ENCODE measurements around the gene CDK19.
"Not testable (repeated sequence)": the region's sequence is repeated elsewhere in the genome, so short reads cannot be mapped to it uniquely, and the experiment has no call there.

The CDK19 gene

DNA sequence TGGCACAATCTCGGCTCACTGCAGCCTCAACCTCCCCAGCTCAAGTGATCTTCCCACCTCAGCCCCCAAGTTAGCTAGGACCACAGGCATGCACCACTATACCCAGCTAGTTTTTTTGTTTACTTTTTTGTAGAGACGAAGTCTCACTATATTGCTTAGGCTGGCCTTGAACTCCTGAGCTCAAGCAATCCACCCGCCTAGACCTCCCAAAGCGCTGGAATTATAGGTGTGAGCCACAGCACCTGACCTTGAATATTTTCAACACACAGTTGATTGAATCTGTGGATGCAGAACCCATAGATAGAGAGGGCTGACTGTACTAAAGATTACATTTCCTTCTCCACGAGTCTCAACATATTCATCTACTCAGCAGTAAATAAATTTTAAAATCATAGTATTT lies 15.6 kb downstream of the CDK19 start:
- DNase-seq: no peak
- TF ChIP-seq POLR2A (IDR thresholded peaks at IDR 0.05; ENCODE audit: low read length) (no peak), GATA1 (IDR thresholded peaks at IDR 0.05; ENCODE audit: low read depth, low read length) (no peak)

DNA sequence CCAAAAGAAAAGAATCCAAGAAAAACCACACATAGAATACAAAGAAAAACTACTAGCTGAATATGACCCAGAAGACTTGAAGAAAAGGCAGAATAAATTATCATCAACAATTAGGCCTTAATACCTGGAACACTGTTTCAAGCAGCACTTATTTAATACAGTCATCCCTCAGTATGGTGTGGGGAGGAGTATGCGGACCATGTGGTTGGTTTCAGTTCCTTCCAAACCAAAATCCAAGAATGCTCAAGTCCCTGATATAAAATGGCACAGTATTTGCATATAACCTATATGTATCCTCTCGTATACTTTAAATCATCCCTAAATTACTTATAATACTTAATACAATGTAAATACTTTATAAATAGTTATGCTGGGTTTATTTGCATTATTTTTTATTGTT lies 16.1 kb downstream of the CDK19 start:
- TF ChIP-seq POLR2A (IDR thresholded peaks at IDR 0.05; ENCODE audit: low read length) (no peak), GATA1 (IDR thresholded peaks at IDR 0.05; ENCODE audit: low read depth, low read length) (no peak)
- no peak for DNase-seq

DNA sequence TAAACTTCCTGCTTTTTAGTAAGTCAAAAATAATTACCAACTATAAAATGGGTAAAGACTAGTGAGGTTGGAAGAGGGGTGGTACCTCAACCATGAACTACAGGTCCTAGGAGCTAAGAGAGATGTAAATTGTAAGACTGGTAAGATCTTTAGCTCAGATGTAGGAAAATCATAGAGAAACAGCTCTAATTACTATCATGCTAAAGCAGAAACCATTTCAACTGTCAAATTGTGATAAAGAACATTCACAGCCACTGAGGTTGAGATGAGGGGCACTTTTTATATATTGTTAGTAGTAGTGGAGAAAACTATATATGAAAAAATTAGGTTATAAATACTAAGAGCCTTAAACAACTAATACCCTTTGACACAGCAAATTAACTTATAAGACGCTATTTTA lies 20.0 kb downstream of the CDK19 start:
- TF ChIP-seq GATA1 (IDR thresholded peaks at IDR 0.05; ENCODE audit: low read depth, low read length) (no peak), POLR2A (IDR thresholded peaks at IDR 0.05; ENCODE audit: low read length) (no peak)
- peak in 1 of 2 experiments; percentile 32 for DNase-seq

DNA sequence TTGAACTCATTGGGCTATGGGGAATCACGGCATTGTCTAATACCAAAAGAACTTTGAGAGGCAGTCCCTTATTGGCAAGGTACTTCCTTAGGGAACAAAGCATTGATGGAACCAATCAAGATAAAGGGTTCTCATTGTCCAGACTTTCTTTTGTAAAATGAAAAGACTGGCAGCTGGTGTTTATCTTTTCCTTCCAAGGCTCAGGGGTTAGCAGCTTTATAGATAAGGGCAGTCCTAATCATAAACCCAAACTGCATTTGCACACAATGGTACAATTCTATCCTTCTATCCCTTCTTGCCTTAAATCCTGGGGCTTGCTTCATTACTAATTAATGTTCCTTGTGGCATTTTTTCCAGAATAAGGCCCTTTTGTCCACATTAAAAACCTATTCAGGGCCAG lies 28.6 kb downstream of the CDK19 start:
- TF ChIP-seq GATA1 (IDR thresholded peaks at IDR 0.05; ENCODE audit: low read depth, low read length): no peak
- TF ChIP-seq POLR2A (IDR thresholded peaks at IDR 0.05; ENCODE audit: low read length): no peak

DNA sequence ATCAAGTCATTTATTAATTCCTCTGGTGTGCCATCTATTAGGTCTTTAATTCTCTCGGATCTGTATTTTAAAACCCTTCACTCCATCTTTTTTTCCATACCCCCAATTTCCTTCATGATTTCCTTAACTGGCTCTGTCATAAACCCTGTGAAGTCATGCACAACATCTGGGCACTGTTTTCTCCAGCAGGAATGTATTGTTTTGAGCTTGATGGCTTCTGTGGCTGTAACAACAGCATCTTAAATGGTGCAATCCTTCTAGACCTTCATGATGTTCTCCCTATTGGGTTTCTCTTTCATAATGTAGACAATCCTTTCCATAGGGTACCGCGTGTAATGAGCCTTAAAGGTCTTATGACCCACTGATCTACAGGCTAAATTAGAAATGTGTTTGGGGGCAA lies 29.0 kb downstream of the CDK19 start:
- DNase-seq: no peak
- TF ChIP-seq POLR2A (IDR thresholded peaks at IDR 0.05; ENCODE audit: low read length): no peak
- TF ChIP-seq GATA1 (IDR thresholded peaks at IDR 0.05; ENCODE audit: low read depth, low read length): no peak

More for the DNA sequence above, 28.6 kb downstream of the CDK19 start:
- DNase-seq: peak in 1 of 2 experiments; percentile 40

DNA sequence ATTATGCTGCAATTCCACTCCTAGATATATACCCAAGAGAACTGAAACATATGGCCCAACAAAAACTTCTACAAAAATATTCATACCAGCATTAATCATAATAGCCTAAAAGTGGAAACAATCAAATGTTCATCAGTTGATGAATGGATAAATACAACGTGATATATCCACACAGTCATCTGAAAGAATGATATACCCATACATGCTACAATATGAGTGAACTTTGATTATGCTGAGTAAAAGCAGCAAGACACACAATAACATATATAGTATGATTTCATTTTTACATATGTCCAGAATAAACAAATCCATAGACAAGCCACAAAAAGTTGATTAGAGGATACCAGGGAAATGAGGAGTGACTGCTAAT lies 30.7 kb downstream of the CDK19 start:
- DNase-seq: no peak

DNA sequence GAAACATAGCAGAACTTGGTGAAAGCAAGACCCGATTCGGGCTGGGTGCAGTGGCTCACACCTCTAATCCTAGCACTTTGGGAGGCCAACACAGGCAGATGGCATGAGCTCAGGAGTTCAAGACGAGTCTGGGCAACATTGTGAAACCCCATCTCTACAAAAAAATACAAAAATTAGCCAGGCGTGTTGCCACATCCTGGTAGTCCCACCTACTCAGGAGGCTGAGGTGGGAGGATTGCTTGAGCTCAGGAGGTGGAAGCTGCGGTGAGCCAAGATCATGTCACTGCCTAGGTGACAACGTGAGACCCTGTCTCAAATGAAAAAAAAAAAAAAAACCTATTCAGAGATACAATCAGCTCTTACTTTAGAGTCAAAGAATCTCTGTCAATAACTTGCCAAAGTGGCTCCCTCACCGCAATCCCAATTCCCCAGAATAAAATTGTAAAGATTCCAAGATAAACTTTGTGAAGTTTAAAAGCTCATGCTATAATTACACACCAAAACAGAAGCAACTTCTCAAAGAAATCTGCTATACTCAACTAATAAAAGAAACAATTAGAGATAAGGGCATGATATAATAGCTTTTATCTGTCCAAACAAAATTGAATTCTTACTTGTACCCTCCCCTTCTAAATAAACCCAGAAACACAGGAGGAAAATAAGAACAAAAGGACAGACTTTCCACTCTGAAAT lies 33.6 kb downstream of the CDK19 start:
- TF ChIP-seq POLR2A (IDR thresholded peaks at IDR 0.05; ENCODE audit: low read length) (no peak), GATA1 (IDR thresholded peaks at IDR 0.05; ENCODE audit: low read depth, low read length) (no peak)
- no peak for DNase-seq

More for the DNA sequence above, 30.7 kb downstream of the CDK19 start:
- TF ChIP-seq GATA1 (IDR thresholded peaks at IDR 0.05; ENCODE audit: low read depth, low read length) (no peak), POLR2A (IDR thresholded peaks at IDR 0.05; ENCODE audit: low read length) (no peak)

DNA sequence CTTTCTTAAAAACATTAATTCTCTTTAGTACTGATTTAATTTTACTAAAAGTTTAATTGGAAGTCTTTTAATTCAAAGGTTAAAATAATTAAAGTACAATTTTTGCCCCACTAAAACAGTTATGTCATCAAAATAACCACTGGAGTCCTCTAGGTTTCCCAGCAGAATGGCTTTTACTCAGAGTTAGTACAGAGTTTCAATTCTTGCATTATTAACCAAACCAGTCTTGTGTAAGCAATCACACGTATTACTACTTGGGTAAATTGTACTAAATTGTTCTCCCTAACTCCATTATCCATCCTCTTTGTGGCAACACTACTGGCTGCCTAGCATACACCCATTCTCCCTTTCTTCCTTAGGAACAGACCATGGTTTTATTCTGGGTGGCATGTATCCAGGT lies 36.9 kb downstream of the CDK19 start:
- TF ChIP-seq POLR2A (IDR thresholded peaks at IDR 0.05; ENCODE audit: low read length) (no peak), GATA1 (IDR thresholded peaks at IDR 0.05; ENCODE audit: low read depth, low read length) (no peak)
- no peak for DNase-seq

DNA sequence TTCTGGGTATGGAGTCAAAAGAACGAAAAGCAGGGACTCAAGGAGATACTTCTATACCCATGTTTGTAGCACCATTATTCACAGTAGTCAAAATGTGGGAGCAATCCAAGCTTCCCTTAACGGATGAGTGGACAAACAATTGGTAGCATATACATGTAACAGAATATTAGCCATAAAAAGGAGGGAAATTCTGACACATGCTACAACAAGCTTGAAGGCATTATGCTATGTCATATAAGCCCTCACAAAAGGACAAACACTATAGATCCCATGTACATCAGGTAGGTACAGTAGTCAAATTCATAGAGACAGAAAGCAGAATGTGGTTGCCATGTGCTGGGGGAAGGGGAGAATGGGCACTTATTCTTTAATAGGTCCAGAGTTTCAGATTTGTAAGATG lies 37.6 kb downstream of the CDK19 start:
- TF ChIP-seq GATA1 (IDR thresholded peaks at IDR 0.05; ENCODE audit: low read depth, low read length) (no peak), POLR2A (IDR thresholded peaks at IDR 0.05; ENCODE audit: low read length) (no peak)
- DNase-seq: no peak

DNA sequence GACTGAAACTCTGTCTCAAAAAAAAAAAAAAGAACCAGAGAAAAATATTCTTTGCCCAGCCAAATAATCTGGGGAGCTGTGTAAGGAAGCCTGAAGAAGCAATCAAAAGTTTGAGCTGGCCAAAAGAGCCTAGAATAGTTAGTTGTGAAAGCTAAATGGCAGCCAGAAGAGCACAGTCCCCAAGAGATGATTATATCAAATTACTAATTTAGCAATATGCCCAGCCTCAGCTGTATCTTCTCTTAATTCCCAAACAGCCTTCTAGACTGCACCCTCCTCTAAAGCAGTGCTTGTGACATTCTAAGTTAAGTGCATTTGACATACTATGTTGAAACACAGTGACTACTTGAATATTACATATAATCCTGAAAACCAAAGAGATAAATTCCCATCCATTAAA lies 38.9 kb downstream of the CDK19 start:
- no peak for TF ChIP-seq POLR2A (IDR thresholded peaks at IDR 0.05; ENCODE audit: low read length)
- TF ChIP-seq GATA1 (IDR thresholded peaks at IDR 0.05; ENCODE audit: low read depth, low read length): no peak
- no peak for DNase-seq

DNA sequence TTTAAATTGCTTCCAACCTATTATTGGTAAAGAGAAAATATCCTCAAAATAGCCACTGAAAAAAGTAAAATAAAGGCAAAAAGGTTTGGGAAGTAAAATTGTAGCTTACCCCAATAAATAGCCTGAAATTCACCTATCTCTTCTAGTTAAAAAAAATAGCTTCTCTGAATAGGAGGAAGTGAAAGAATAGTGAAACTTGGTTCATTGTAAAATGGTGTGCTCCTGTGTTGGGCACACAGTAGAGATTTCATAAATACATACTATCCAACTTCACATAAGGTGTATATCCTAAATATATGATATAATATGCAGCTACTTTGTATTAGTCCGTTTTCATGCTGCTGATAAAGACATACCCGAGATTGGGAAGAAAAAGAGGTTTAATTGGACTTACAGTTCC lies 45.3 kb downstream of the CDK19 start:
- no peak for TF ChIP-seq GATA1 (IDR thresholded peaks at IDR 0.05; ENCODE audit: low read depth, low read length)
- no peak for TF ChIP-seq POLR2A (IDR thresholded peaks at IDR 0.05; ENCODE audit: low read length)
- no peak for DNase-seq

DNA sequence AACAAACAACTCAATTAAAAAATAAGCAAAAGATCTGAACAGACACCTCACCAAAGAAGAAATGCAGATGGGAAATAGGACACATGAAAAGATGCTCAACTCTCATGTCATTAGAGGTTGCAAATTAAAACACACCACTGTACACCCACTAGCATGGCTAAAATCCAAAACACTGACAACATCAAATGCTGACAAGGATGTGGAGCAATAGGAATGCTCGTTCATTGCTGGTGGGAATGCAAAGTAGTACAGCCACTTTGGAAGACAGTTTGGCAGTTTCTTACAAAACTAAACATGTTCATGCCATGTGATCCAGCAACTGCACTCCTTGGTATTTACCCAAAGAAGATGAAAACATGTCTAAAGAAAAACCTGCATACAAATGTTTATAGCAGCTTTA lies 47.2 kb downstream of the CDK19 start:
- no peak for DNase-seq

DNA sequence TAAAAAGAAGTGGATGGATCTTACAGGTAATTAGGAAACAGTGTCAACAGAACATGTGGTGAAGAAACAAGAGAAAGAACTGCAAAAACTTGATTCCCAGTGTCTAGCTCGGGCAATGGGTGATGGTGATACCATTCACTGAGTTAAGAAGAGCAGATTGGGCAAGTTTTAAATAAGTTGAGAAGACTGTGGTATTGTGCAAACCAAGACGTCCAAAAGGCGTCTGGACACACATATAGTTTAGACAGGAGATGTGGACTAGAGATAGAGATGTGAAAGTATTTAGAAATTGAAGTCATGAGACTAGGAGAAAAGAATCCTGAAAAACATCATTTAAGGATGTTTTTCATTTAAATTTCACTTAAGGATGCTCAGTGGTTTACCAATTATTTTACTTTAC lies 53.9 kb downstream of the CDK19 start:
- no peak for DNase-seq
- no peak for TF ChIP-seq GATA1 (IDR thresholded peaks at IDR 0.05; ENCODE audit: low read depth, low read length)
- no peak for TF ChIP-seq POLR2A (IDR thresholded peaks at IDR 0.05; ENCODE audit: low read length)

More for the DNA sequence above, 47.2 kb downstream of the CDK19 start:
- TF ChIP-seq POLR2A (IDR thresholded peaks at IDR 0.05; ENCODE audit: low read length): no peak
- no peak for TF ChIP-seq GATA1 (IDR thresholded peaks at IDR 0.05; ENCODE audit: low read depth, low read length)

DNA sequence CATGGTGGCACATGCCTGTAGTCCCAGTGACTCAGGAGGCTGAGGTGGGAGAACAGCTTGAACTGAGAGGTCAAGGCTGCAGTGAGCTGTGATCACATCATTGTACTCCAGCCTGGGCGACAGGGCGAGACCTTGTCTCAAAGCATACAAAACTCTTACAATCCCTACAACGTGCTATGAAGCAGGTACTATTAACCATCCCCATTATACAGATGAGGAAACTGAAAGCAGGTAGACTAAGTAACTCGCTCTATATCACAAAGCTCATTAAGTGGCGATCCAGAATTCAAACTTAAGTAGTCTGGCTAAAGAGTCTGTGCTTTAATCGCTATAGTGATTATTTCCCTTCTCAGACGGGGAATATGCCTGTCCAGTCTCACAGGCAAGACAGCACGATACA lies 54.7 kb downstream of the CDK19 start:
- TF ChIP-seq GATA1 (IDR thresholded peaks at IDR 0.05; ENCODE audit: low read depth, low read length): no peak
- TF ChIP-seq POLR2A (IDR thresholded peaks at IDR 0.05; ENCODE audit: low read length): no peak
- no peak for DNase-seq

DNA sequence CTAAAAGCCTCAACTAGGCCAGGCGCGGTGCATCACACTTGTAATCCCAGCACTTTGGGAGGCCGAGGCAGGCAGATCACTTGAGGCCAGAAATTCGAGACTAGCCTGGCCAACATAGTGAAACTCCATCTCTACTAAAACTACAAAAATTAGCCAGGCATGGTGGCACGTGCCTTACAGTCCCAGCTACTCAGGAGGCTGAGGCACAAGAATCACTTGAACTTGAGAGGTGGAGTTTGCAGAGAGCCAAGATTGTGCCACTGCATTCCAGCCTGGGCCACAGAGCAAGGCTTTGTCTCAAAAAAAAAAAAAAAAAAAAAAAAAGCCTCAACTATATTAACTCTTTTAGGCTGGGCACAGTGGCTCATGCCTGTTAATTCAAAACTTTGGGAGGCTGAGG lies 55.2 kb downstream of the CDK19 start:
- not testable (repeated sequence) for DNase-seq

DNA sequence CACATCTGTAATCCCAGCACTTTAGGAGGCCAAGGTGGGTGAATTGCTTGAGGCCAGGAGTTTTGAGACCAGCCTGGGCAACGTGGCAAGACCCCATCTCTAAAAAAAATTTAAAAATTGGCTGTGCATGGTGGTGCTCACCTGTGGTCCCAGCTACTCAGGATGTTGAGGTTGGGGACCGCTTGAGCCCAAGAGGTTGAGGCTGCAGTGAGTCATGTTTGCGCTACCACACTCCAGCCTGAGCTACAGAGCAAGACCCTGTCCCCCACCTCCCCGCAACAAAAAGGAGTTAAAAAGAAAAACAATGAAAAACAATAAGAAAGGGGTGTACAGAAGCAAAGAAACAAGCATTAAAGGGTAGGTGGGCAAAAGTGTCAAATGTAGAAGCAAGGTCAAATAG lies 57.3 kb downstream of the CDK19 start:
- no peak for DNase-seq

More for the DNA sequence above, 57.3 kb downstream of the CDK19 start:
- no peak for TF ChIP-seq GATA1 (IDR thresholded peaks at IDR 0.05; ENCODE audit: low read depth, low read length)
- no peak for TF ChIP-seq POLR2A (IDR thresholded peaks at IDR 0.05; ENCODE audit: low read length)

All from erythroblast (primary cell).